ENCODE results near the gene CELF5.
"Not testable (repeated sequence)": the region's sequence is repeated elsewhere in the genome, so short reads cannot be mapped to it uniquely, and the experiment has no call there.

Gene CELF5

GRCh38 chr19:3275583-3276340, 51.3 kb downstream of the CELF5 start:
- DNase-seq = peak; percentile 78 to 85 (median 82)

- peak in 1 of 4 experiments; percentile 23 for DNase-seq
Observed at GRCh38 chr19:3276341-3276799, 51.9 kb downstream of the CELF5 start.

- DNase-seq = no peak
Observed at GRCh38 chr19:3277649-3278048, 53.2 kb downstream of the CELF5 start.

GRCh38 chr19:3278294-3278693, 53.8 kb downstream of the CELF5 start:
- no peak for DNase-seq

- DNase-seq = no peak
Observed at GRCh38 chr19:3278749-3279148, 54.3 kb downstream of the CELF5 start.

- DNase-seq = no peak
Observed at GRCh38 chr19:3279306-3279705, 54.8 kb downstream of the CELF5 start.

- DNase-seq = no peak
Observed at GRCh38 chr19:3281026-3281425, 56.6 kb downstream of the CELF5 start.

- no peak for DNase-seq
Observed at GRCh38 chr19:3282155-3282554, 57.7 kb downstream of the CELF5 start.

- no peak for DNase-seq
Observed at GRCh38 chr19:3282564-3282963, 58.1 kb downstream of the CELF5 start.

- DNase-seq = no peak
Observed at GRCh38 chr19:3283246-3283751, 58.8 kb downstream of the CELF5 start.

- no peak for DNase-seq
Observed at GRCh38 chr19:3283886-3284657, 59.6 kb downstream of the CELF5 start.

- DNase-seq = peak; percentile 27 to 56 (median 36)
Observed at GRCh38 chr19:3284759-3285646, 60.5 kb downstream of the CELF5 start.

GRCh38 chr19:3285647-3286176, 61.3 kb downstream of the CELF5 start:
- peak in 3 of 4 experiments; percentile 24 to 53 (median 27) for DNase-seq

- DNase-seq = no peak
Observed at GRCh38 chr19:3287814-3288213, 63.4 kb downstream of the CELF5 start.

GRCh38 chr19:3288437-3288836, 64.0 kb downstream of the CELF5 start:
- DNase-seq = not testable (repeated sequence)

GRCh38 chr19:3289971-3290569, 65.6 kb downstream of the CELF5 start:
- no peak for DNase-seq

- not testable (repeated sequence) for DNase-seq
Observed at GRCh38 chr19:3290858-3291257, 66.4 kb downstream of the CELF5 start.

- no peak for DNase-seq
Observed at GRCh38 chr19:3291644-3292043, 67.2 kb downstream of the CELF5 start.

- no peak for DNase-seq
Observed at GRCh38 chr19:3292958-3293529, 68.6 kb downstream of the CELF5 start.

- DNase-seq = no peak
Observed at GRCh38 chr19:3293560-3293959, 69.1 kb downstream of the CELF5 start.

GRCh38 chr19:3294080-3294850, 69.8 kb downstream of the CELF5 start:
- no peak for DNase-seq
